BLaER1 treated with 17β-estradiol and CSF1 and Interleukin-3, amounts not matched to agents 10 nM and 100 nM (cell line): ENCODE results near the gene KLB.

ENCODE experiments used
- H3K27ac ChIP-seq, 11 experiments: shearing (Covaris generic); formaldehyde crosslinking; 2 replicates each; pipeline ENCODE4 v1.8.1; 2022
- H3K27me3 ChIP-seq, 11 experiments: shearing (Covaris generic); formaldehyde crosslinking; 2 replicates each; pipeline ENCODE4 v1.8.1; 2022
- H3K36me3 ChIP-seq, 11 experiments: shearing (Covaris generic); formaldehyde crosslinking; 2 replicates each; pipeline ENCODE4 v1.8.1; 2022
- H3K4me1 ChIP-seq, 10 experiments: shearing (Covaris generic); formaldehyde crosslinking; 2 replicates each; pipeline ENCODE4 v1.8.1; 2022
- H3K4me2 ChIP-seq, 11 experiments: shearing (Covaris generic); formaldehyde crosslinking; 2 replicates each; pipeline ENCODE4 v1.8.1; 2022
- H3K4me3 ChIP-seq, 10 experiments: shearing (Covaris generic); formaldehyde crosslinking; 2 replicates each; pipeline ENCODE4 v1.8.1; 2022
- H3K9ac ChIP-seq, 11 experiments: shearing (Covaris generic); formaldehyde crosslinking; 2 replicates each; pipeline ENCODE4 v1.8.1; 2022
- H3K9me3 ChIP-seq, 11 experiments: shearing (Covaris generic); formaldehyde crosslinking; replicated peaks in 1 of 11; 2 replicates each; pipeline ENCODE4 v1.8.1; 2022
- H4K20me1 ChIP-seq, 11 experiments: shearing (Covaris generic); formaldehyde crosslinking; 2 replicates each; pipeline ENCODE4 v1.8.1; 2022
- Cebpa-rat ChIP-seq, 11 experiments: shearing (Covaris generic); IDR thresholded peaks; 2 replicates each; pipeline ENCODE4 v1.8.1; 2022

KLB gene

DNA sequence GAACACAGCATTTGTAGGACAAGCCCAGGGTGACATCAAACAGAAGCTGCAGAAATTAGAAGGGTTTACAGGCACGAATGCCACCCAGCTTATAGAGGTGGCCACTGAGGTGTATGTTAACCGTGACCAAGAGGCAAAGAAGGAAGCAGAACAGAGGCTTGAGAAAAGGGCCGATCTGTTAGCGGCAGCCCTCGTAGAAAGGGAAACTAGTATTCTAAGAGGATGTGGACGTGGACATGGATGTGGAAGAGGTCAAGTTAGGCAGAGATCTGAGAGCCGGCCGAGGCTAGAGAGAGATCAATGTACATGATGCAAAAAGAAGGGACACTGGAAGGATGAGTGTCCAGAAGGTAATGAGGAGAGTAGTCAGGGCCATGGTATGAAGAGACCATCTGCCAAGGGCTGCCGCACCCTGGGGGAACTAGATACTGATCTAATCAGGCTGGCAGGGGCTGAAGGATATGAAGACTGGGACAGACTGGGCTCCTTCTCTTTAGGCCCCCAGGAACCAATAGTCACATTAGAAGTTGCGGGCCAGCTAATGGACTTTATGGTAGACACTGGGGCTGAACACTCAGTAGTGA, 79.6 kb downstream of the KLB start:
- Histone ChIP-seq H3K36me3 (no peaks in the 10 kb centered on the region), H4K20me1 (no peaks in the 10 kb centered on the region), H3K9me3 (peaks cover 16 to 29% (median 26%) of the 10 kb centered on the region in 11 experiments), H3K4me2 (no peak overlapping the region), H3K4me1 (no peaks in the 10 kb centered on the region), H3K4me3 (no peak overlapping the region), H3K27me3 (no peaks in the 10 kb centered on the region), H3K9ac (no peak overlapping the region), H3K27ac (no peak overlapping the region)
- no peak for TF ChIP-seq Cebpa-rat (IDR thresholded peaks at IDR 0.05)

DNA sequence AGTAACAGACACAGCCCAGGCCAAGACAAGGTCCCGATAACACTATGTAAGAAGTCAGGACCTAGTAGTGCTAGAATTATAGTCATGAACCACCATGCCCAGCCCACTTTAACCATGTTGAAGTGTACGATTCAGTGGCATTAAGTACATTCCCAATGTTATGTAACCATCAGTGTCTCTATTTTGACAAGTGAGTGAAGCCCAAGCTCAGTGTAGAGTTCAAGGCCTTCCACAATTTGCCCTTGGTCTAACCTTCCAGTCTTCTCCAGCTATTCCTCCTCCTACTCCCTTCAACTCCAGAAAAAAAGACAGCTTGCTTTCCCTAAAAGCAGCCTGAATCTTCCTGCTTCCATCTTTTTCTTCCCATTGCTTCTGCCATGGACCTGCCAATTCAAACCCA, 83.6 kb downstream of the KLB start:
- no peak overlapping the region for H3K4me3 ChIP-seq
- peaks cover 0 to 8% (median 4%) of the 10 kb centered on the region in 11 experiments; a peak in 20 of 22 replicates for H3K9me3 ChIP-seq
- no peaks in the 10 kb centered on the region for H4K20me1 ChIP-seq
- no peak overlapping the region for H3K9ac ChIP-seq
- no peak overlapping the region for H3K4me2 ChIP-seq
- H3K27ac ChIP-seq: no peak overlapping the region
- no peaks in the 10 kb centered on the region for H3K27me3 ChIP-seq
- TF ChIP-seq Cebpa-rat (IDR thresholded peaks at IDR 0.05): no peak
- H3K36me3 ChIP-seq: no peaks in the 10 kb centered on the region
- peaks cover 0 to 7% (median 6%) of the 10 kb centered on the region in 10 experiments; a peak in 6 of 20 replicates for H3K4me1 ChIP-seq

DNA sequence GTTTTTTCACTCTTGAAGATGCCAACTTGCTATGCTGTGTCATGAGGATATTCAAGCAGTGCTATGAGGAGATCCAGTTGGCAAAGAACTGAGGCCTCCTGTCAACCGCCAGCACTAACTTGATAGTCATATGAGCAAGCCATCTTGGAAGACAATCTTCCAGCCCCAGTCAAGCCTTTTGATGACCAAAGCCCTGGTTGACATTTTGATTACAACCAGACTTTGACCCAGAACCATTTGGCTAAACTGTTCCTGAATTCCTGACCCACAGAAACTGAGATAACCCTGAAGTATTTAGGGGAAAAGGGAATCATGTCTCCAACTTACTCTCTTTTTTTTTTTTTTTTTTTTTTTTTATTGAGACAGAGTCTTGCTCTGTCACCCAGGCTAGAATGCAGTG, 87.6 kb downstream of the KLB start:
- no peak overlapping the region for H3K4me3 ChIP-seq

DNA sequence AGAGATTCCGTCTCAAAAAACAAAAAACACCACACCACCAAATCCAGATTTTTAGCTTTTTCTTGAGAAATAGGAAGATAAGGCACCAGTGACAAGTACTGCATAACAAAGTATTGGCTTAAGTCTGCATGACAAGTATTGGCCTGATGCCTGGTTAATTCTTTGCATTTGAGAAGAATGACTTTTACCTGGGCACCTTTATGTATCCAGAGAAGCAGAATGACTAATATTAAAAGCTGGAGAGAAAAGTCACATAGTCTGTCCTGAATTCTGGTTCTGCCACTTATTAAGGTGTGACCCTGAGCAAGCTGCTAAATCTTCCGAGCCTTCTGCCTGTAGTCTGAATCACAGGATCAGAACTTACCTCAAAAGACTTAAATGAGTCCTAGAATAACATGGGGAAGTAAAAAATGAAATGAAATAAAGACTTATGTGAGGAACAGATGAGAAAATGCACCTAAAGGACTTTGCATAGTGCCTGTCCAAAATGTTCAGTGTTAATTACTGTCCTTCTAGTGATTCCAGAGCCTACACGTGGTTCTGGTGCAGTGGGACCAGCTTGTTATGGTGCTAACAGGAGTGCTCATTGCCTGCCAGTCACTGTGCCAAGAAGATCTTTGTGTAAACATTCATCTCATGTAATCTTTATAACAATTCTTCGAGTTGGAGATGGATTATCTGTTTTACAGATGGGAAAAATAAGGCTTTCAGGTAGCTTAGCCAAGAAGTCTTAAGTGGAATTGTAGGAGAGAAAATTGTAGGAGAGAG, 88.9 kb downstream of the KLB start:
- Histone ChIP-seq H3K9me3 (no peaks in the 10 kb centered on the region), H3K27me3 (no peaks in the 10 kb centered on the region), H3K9ac (no peak overlapping the region), H3K4me2 (no peak overlapping the region), H4K20me1 (no peaks in the 10 kb centered on the region), H3K36me3 (peaks cover 19 to 28% (median 25%) of the 10 kb centered on the region in 11 experiments), H3K4me1 (peaks cover 0 to 7% (median 6%) of the 10 kb centered on the region in 10 experiments; a peak in 6 of 20 replicates), H3K4me3 (no peak overlapping the region), H3K27ac (no peak overlapping the region)
- TF ChIP-seq Cebpa-rat (IDR thresholded peaks at IDR 0.05): no peak

More for the DNA sequence above, 87.6 kb downstream of the KLB start:
- Histone ChIP-seq H3K9ac (no peak overlapping the region), H4K20me1 (no peaks in the 10 kb centered on the region), H3K36me3 (peaks cover 8 to 15% (median 12%) of the 10 kb centered on the region in 11 experiments), H3K4me2 (no peak overlapping the region), H3K9me3 (no peaks in the 10 kb centered on the region), H3K27ac (no peak overlapping the region), H3K27me3 (no peaks in the 10 kb centered on the region), H3K4me1 (peaks cover 0 to 7% (median 6%) of the 10 kb centered on the region in 10 experiments; a peak in 6 of 20 replicates)
- no peak for TF ChIP-seq Cebpa-rat (IDR thresholded peaks at IDR 0.05)

DNA sequence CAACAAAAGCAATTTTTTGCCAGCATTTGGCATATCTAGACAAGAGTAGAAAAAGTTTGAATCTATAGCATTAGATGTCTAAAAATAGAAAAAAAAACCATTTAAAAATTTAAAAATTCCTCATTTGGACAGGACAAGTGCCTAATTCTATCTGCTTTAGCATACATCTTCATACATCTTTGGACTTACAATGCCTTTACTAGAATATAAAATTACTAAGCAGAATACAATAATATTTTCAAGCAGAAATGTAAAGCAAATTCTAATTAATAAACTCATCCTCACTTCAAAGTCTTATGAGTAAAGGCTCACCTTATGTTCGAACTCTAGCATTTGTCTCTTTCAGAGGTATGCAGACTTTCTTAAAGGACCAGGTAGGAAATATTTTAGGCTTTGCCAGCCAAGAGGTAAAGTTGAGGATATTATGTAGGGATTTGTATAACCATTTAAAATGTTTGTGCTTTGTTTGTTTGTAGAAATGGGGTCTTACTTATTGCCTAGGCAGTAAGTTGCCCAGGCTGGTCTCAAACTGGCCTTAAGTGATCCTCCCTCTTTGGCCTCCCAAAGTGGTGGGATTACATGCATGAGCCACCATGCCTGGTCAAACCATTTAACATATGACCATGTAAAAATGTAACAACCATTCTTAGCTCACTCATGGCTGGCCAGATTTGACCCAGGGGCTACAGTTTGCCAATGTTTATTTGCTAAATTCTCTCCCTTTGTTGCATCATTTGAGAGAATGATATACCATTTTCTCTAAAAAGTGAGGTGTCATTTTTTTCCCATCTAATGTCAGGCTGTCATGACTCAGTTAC, 91.4 kb downstream of the KLB start:
- no peaks in the 10 kb centered on the region for H3K4me1 ChIP-seq
- H4K20me1 ChIP-seq: no peaks in the 10 kb centered on the region
- H3K4me2 ChIP-seq: no peak overlapping the region
- H3K36me3 ChIP-seq: peaks cover 40 to 52% (median 49%) of the 10 kb centered on the region in 11 experiments
- no peak for TF ChIP-seq Cebpa-rat (IDR thresholded peaks at IDR 0.05)
- H3K9ac ChIP-seq: no peak overlapping the region
- no peaks in the 10 kb centered on the region for H3K27me3 ChIP-seq
- H3K4me3 ChIP-seq: no peak overlapping the region
- H3K27ac ChIP-seq: no peak overlapping the region
- H3K9me3 ChIP-seq: no peaks in the 10 kb centered on the region

DNA sequence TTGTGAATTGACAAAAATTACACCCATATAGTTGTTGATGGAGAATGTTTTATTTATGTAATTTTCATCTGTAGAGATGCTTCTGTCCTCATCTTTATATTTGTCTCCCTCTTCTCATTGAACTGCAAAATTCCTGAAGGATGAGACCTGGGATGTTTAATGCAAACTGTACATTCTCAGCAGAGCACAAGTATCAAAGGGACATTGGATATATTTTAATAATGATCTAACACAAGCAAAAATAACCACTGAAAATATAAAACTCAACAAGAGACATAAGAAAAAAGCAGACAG, 91.9 kb downstream of the KLB start:
- Histone ChIP-seq H4K20me1 (no peaks in the 10 kb centered on the region), H3K27ac (no peak overlapping the region), H3K4me2 (no peak overlapping the region), H3K9me3 (no peaks in the 10 kb centered on the region), H3K27me3 (no peaks in the 10 kb centered on the region), H3K36me3 (peaks cover 46 to 58% (median 54%) of the 10 kb centered on the region in 11 experiments), H3K4me1 (no peaks in the 10 kb centered on the region), H3K9ac (no peak overlapping the region), H3K4me3 (no peak overlapping the region)
- TF ChIP-seq Cebpa-rat (IDR thresholded peaks at IDR 0.05): no peak
